NCI-H2196 treated with DMSO at 0.1 percent for 48 hours (cell line): ENCODE results near the gene RPS19BP1.
"Not testable (repeated sequence)": the region's sequence is repeated elsewhere in the genome, so short reads cannot be mapped to it uniquely, and the experiment has no call there.

Experiments
- DNase-seq: peaks from one replicate; lab custom pipeline; 2025; ENCODE audit not compliant: unreplicated experiment; lab: John Stamatoyannopoulos, UW

RPS19BP1 gene

DNA sequence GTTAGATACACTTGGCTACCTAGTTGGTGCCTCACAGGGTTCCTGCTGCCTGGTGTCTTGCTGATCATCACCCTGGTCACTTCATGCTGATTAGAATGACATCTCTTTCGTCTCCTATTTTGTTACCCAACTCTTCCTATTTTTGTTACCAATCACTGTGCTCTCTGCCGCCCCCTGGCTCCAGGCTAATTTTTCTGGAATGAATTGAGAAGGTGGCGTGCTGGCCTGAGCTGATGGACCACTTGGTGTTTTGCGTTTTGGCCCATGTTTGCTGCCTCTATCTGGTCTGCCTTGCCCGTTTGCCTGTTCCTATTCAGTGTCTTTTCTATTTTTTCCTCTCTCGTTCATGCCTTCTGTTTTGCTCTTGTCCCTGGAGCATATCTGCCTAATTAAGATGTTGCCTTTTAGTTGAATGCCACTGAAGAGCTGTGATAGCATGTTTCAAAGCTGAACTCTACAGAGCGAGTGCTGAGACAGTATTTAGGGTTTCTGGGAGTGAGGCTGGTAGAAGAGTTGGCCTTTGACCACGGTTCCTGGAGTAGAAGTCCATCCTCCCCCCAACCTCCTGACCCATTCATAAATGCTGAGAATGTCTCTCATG lies 18.1 kb downstream of the RPS19BP1 start:
- DNase-seq, result no peak

GRCh38 chr22:39513791-39514190 lies 18.8 kb downstream of the RPS19BP1 start:
- DNase-seq, result no peak

DNA sequence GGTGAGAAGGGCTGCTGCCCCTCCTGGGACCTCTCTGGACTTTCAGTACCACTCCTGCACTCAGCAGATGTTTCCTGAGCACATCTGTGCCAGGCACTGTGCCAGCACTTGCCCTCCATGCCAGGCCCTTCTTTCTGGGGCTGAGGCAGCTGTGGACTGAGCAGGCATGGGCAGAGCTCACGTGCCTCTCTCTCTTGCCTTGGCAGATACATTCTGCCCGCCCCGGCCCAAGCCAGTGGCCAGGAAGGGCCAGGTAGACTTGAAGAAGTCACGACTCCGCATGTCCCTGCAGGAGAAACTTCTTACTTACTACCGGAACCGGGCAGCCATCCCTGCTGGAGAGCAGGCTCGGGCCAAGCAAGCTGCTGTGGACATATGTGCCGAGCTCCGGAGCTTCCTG lies 20.5 kb downstream of the RPS19BP1 start:
- DNase-seq, result no peak

DNA sequence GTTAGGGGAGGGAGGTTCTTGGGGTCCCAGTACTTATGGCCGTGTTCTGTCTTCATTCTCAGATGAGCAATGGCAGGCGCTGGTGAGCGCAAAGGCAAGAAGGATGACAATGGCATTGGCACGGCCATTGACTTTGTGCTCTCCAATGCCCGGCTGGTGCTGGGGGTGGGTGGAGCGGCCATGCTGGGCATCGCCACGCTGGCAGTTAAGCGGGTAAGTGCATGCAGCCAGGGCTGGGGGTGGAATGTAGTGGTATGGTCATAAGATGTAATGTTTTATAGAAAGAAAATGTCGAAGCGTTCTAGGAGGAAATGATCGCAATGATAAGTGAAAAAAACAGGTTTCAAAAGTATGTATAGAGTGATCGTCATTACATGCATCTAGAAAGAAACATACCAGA lies 21.3 kb downstream of the RPS19BP1 start:
- no peak for DNase-seq

DNA sequence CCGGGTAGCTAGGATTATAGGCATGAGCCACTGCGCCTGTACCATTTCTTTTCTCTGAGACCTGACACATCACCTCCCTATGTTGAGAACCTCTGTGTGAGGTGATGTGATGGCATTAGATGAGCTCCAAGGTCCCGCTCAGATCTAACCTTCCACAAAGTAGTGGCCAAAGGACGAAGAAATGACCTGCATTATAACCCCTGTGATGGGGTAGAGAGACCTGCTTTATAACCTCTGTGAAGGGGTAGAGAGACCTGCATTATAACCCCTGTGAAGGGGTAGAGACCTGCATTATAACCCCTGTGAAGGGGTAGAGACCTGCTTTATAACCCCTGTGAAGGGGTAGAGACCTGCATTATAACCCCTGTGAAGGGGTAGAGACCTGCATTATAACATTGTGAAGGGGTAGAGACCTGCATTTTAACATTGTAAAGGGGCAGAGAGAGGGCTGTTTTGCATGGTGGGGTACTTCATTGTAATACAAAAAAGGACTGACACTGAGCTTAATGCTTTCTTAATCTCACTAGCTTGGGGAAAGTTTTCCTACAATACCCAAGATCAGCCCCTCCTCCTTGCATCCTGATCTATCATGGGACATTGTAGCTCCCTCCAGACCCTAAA lies 21.9 kb downstream of the RPS19BP1 start:
- no peak for DNase-seq

DNA sequence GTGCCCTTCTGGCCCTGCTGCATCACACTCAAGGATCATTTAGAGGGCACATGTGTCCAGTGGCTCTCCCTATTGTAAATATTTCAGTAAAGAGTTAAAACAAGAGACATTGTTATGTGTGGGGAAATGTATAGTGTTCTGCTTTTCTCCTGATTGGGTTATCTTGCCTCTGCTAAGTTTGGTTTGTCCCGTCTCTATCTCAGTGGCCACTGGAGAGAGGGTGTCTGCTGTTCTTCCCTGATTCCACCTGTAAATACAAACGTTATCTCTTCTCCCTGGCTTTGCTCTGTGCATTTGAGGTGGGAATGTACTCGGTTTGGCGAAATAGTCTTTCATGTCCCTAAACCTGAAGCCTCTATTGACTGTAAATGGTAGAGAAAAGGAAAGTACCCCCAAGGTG lies 24.2 kb downstream of the RPS19BP1 start:
- no peak for DNase-seq

DNA sequence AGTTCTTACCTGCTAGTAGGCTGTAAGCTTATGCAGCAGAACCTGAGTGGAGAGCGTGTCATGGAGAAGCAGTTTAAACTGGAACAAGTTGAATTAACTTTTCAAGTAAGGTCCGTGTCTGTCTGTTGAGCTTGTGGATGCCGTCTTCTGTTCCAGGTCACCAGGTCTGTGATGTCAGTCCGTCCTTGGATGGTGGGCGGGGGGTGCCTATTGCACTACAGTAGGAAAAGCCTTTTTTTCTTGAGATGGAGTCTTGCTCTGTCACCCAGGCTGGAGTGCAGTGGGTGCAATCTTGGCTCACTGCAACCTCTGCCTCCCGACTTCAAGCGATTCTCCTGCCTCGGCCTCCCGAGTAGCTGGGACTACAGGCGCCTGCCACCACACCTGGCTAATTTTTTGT lies 25.5 kb downstream of the RPS19BP1 start:
- not testable (repeated sequence) for DNase-seq

DNA sequence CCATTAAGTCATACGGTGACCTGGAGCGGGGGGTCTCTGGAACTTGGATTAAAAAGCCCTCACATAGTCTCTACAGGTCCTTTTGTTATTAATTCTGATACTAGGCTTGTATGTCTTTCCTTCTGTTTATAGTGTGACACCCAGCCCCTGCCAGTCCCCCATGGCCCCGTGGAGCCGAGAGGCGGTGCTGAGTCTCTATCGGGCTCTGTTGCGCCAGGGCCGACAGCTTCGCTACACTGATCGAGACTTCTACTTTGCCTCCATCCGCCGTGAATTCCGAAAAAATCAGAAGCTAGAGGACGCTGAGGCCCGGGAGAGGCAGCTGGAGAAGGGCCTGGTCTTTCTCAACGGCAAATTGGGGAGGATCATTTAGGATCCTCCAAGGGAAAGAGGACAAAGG lies 28.5 kb downstream of the RPS19BP1 start:
- DNase-seq, result no peak

GRCh38 chr22:39503630-39504029 lies 28.9 kb downstream of the RPS19BP1 start:
- DNase-seq, result no peak

- DNase-seq, result no peak
Measured at GRCh38 chr22:39502789-39503409, 29.6 kb downstream of the RPS19BP1 start.

DNA sequence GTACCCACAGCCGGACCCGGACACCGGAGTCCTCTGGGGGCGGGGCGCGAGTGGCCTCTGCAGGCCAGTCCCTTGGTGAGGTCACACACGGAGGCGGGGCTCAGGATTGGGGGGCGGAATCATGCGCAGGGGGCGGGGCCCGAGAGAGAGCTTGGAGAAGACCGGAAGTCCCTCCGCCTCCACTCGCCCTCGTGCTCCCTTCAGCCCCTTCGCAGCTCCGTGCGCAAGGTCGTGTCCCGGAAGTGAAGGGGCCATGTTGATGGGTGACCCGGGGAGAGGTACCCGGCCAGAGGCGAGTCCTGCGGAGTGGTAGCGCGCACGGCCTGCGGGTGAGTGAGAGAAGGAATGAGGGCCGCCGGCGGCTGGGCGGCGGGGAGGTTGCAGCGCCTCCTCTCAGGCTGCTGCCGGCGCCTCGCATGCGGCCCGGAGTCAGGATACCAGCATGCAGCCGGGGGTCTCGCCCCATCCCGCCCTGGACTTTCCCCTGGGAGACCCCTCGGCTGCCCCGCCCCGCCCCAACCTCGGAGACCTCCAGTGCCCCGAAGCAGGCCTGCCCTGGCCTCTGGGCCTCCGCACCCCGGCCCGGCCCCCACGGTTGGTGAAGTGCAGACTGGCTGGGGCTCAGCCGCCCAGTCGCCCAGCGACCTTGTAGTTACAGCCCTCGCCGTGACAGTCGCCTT lies 30.3 kb downstream of the RPS19BP1 start, which contains the start of gene MIEF1:
Gene MIEF1, plus strand, starts transcription at position 182 of the 680 bp plus-strand sequence. CDS start 9,005 bp downstream, outside the sequence.
- peak; percentile 65 for DNase-seq

DNA sequence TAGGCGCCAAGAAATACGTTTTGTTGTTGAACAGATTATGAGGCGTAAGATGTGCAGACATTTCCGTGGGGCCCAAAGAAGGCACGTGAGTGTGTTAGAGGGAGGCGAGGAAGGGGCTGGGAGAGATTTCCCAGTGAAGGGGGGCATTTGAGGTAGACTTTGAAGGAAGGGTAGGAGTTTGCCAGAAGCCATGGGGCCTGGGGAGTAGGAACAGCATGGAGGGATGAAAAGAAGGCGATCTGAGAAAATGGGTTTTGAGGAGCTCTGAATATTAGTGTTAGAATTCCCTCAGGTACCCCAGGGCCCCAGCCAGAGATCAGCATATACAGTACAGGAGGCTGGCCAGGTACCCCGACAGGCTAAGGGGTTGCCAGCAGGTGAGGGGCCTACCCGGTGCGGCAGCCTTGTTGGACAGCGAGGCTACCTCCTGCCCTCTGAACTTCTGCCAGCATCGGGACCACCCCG lies 30.9 kb downstream of the RPS19BP1 start:
- DNase-seq, result no peak

DNA sequence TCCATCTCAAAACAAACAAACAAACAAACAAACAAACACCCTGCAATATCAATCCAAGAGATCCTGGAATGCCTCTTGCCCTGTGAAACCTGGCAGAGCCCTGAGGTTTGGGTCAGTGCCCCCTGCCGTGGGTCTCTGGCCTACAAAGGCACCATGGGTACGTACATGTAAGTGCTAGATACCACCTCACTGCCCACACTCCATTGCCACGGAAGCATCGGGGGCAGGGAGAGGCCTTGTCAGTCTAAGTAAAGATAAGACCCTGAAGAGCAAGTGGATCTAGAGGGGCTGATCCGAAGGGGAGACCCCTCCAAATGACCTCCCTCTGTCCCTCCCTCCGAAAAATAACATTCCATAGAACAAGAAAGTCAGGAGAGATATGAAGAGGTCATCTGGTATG lies 32.4 kb downstream of the RPS19BP1 start:
- DNase-seq, result no peak

- no peak for DNase-seq
Measured at GRCh38 chr22:39498802-39499201, 33.7 kb downstream of the RPS19BP1 start.

- peak; percentile 42 for DNase-seq
Measured at GRCh38 chr22:39498368-39498767, 34.2 kb downstream of the RPS19BP1 start.

DNA sequence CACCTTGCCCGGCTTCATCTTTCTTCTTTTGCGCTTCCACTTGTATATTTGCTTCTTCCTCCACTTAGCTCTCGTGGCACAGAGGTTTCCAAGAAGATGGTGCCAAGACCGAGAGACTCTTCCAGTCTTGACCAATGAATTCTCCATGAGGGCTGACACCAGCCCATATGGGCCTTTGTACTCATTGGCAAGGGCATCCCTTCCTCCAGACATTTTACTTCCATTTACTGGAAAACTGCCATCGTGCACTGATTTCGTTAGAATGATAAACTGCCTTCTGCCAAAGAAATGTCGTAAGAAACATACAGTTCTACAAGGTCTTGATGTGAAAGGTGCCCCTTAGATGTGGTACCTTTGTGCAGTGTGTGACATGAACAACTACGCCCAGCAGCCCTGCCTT lies 35.1 kb downstream of the RPS19BP1 start:
- no peak for DNase-seq

DNA sequence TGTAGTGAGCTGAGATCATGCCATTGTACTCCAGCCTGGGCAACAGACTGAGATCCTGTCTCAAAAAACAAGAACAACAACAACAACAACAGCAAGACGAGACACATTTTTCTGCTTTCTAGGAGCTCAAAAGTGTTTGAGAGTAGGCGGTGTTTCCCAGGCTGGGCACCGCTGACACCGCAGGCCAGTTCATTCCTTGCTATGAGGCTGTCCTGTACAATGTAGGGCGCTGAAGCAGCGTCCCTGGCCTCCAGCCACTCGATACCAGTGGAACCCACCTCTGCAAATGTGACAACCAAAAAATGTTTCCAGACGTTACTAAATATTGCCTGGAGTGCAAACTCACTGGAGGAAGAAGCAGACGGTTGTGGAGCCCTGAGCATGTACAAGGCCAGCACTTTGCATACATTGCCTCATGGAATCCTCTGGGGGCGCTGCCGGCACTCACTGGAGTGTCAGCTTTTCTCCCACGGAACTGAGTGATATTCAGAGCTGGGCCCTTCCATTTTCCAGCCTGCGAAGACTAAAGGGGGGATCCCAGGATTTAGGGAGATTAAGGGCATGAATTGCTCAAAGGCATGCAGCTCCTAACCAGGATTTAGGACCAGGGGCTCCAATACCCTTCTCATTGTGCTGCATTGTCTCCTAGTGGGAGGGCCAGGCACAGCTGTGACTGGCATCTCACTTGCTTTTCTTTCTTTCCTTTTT lies 36.3 kb downstream of the RPS19BP1 start:
- DNase-seq, result no peak

DNA sequence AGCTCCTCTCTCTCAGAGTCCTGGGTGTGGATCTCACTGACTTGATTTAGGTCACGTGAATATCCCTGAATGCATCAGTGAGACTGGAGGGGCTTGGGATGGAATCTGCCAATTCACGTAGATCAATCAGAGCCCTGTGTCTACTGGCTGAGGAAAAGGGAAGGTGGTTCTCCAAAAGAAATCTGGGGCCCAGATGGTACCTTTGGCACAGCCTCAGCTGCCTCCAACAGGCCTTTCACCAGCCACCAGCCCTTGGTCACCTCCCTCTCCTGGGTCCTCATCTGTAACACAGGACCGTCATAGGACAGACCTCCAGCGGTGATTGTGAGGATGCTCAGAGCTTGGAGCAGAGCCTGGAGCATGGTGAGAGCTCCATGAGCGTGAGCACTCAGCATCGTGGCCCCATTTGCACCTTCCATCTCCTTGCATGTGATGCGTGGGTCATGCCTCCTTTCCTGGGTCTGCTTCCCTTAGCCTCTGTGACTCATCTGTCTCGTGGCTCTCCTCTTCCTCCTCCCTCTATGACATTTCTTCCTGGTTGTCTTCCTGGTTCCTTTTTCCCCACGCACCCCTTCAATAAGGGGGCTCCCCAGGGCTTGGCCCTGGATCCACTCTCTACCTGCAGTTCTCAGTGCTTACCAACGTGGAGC lies 38.0 kb downstream of the RPS19BP1 start:
- DNase-seq, result no peak

DNA sequence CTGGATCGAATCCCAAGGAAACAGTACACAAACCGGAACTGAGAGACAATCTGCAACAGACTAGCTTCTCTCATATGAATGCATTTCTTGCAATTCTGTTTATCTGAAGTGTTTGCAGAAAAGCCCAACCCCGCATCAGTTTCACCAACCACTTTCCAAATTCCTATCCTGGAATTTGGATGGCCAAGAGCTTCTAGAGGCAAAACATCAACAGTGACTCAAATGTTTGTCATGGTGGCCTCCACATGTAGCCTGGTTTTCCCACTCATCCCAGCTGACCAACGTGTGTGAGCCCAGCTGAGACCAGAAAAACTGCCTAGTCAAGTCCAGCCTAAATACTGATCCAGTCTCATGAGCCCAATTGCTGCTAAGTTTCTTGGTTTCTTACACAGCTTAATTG lies 38.8 kb downstream of the RPS19BP1 start:
- no peak for DNase-seq

- no peak for DNase-seq
Measured at GRCh38 chr22:39492186-39492585, 40.4 kb downstream of the RPS19BP1 start.

GRCh38 chr22:39491696-39492095 lies 40.9 kb downstream of the RPS19BP1 start:
- no peak for DNase-seq
